Measurements from ENCODE around the gene PHACTR1.
"Not testable (repeated sequence)": the region's sequence is repeated elsewhere in the genome, so short reads cannot be mapped to it uniquely, and the experiment has no call there.

PHACTR1 gene

GRCh38 chr6:12911427-12911826, 194.9 kb downstream of the PHACTR1 start:
- peak; percentile 53 to 76 (median 66) for DNase-seq

- no peak for DNase-seq
Measured at GRCh38 chr6:12913201-12913600, 196.6 kb downstream of the PHACTR1 start.

GRCh38 chr6:12916006-12916405, 199.4 kb downstream of the PHACTR1 start:
- DNase-seq: peak; percentile 59 to 72 (median 70)

GRCh38 chr6:12916420-12917136, 200.0 kb downstream of the PHACTR1 start:
- DNase-seq: no peak

GRCh38 chr6:12921467-12921866, 204.9 kb downstream of the PHACTR1 start:
- DNase-seq: no peak

- no peak for DNase-seq
Measured at GRCh38 chr6:12923644-12924235, 207.2 kb downstream of the PHACTR1 start.

- no peak for DNase-seq
Measured at GRCh38 chr6:12924911-12925310, 208.3 kb downstream of the PHACTR1 start.

- DNase-seq: no peak
Measured at GRCh38 chr6:12927746-12928145, 211.2 kb downstream of the PHACTR1 start.

GRCh38 chr6:12929678-12930077, 213.1 kb downstream of the PHACTR1 start:
- no peak for DNase-seq

- DNase-seq: no peak
Measured at GRCh38 chr6:12931639-12932038, 215.1 kb downstream of the PHACTR1 start.

GRCh38 chr6:12935637-12936036, 219.1 kb downstream of the PHACTR1 start:
- DNase-seq: no peak

GRCh38 chr6:12937971-12938370, 221.4 kb downstream of the PHACTR1 start:
- no peak for DNase-seq

GRCh38 chr6:12939314-12939713, 222.7 kb downstream of the PHACTR1 start:
- no peak for DNase-seq

- DNase-seq: peak; percentile 35 to 49 (median 38)
Measured at GRCh38 chr6:12941422-12941821, 224.9 kb downstream of the PHACTR1 start.

GRCh38 chr6:12943549-12943948, 227.0 kb downstream of the PHACTR1 start:
- DNase-seq: no peak

- no peak for DNase-seq
Measured at GRCh38 chr6:12944001-12944400, 227.4 kb downstream of the PHACTR1 start.

GRCh38 chr6:12944528-12944927, 228.0 kb downstream of the PHACTR1 start:
- not testable (repeated sequence) for DNase-seq

- DNase-seq: peak in 2 of 3 donors; percentile 51 to 55
Measured at GRCh38 chr6:12947151-12947871, 230.7 kb downstream of the PHACTR1 start.

- DNase-seq: peak in 1 of 3 donors; percentile 23
Measured at GRCh38 chr6:12947967-12948366, 231.4 kb downstream of the PHACTR1 start.

- DNase-seq: no peak
Measured at GRCh38 chr6:12950976-12951375, 234.4 kb downstream of the PHACTR1 start.

GRCh38 chr6:12951415-12951814, 234.8 kb downstream of the PHACTR1 start:
- no peak for DNase-seq

GRCh38 chr6:12952318-12952717, 235.8 kb downstream of the PHACTR1 start:
- no peak for DNase-seq

- no peak for DNase-seq
Measured at GRCh38 chr6:12955956-12956355, 239.4 kb downstream of the PHACTR1 start.

- no peak for DNase-seq
Measured at GRCh38 chr6:12956991-12957320, 240.4 kb downstream of the PHACTR1 start.
